K562 (cell line): ENCODE measurements around the gene CAPS. TPM values are rescaled to one million over a fixed set of nuclear protein-coding genes. Genes with fewer than 3 reads are reported as not detected.

Experiments used
- ATAC-seq: fragments of 200-7000 bp; cut with Tn5 transposase; 3 replicates; pipeline ENCODE4 v1.9.1; 2020; ENCODE audit warnings: moderate library complexity
- BruUV-seq: library from RNA; stranded (reverse); fragments of 400-500 nt; replicated peaks from 2 replicates; lab custom pipeline; 2021; lab: Mats Ljungman, UMichigan
- CTCF ChIA-PET: fragments of 300-600 bp; formaldehyde crosslinking; extraction: SDS; loops from one replicate; lab custom pipeline; 2021; ENCODE audit warnings: low intra/inter-chr PET ratio; lab: Yijun Ruan, JAX
- POLR2A ChIA-PET: fragments of 300-600, 350-650 bp; sonication (Branson Sonifier 250); formaldehyde crosslinking; extraction: SDS; loops from one replicate; lab custom pipeline; 2021; ENCODE audit warnings: antibody characterized with exemption, inconsistent platforms; lab: Yijun Ruan, JAX
- DNase-seq, 4 experiments: peaks; one replicate each; pipeline versions ENCODE4 v3.0.0 to v3.0.0-alpha.2; 2011 to 2018; ENCODE audit warnings: low spot score in 3 of 4, mixed read lengths in 3 of 4; ENCODE audit errors: extremely low read depth in 1 of 4
- FAIRE-seq: peaks from 2 replicates; lab custom pipeline; 2011; peaks lifted over from hg19 to GRCh38; lab: Jason Lieb, UNC
- H2AFZ ChIP-seq: 2 replicates; pipeline ENCODE4 v1.6.0; 2011; ENCODE audit warnings: low read depth, low read length, control low read depth, inconsistent platforms
- H3K27ac ChIP-seq: fragments of 200-600 bp; 3 replicates; pipeline ENCODE4 v1.8.0; 2011; ENCODE audit warnings: low read depth, mild to moderate bottlenecking, control low read depth, inconsistent platforms, low read length, moderate library complexity, mixed read lengths; ENCODE audit errors: extremely low read depth
- H3K27me3 ChIP-seq, 2 experiments: fragments of 300-600 bp in 1 of 2; 2 replicates in 1 of 2; 3 replicates in 1 of 2; pipeline versions ENCODE4 v1.6.0 to v1.8.0; 2011; ENCODE audit warnings: inconsistent platforms in 2 of 2, low read length in 2 of 2, mild to moderate bottlenecking in 1 of 2, mixed read lengths in 1 of 2, moderate library complexity in 1 of 2; ENCODE audit not compliant: control insufficient read depth in 2 of 2, insufficient read depth in 2 of 2
- H3K36me3 ChIP-seq: fragments of 300-600 bp; 3 replicates; pipeline ENCODE4 v1.8.0; 2011; ENCODE audit warnings: mild to moderate bottlenecking, low read length, inconsistent platforms; ENCODE audit not compliant: control insufficient read depth, insufficient read depth
- H3K4me1 ChIP-seq, 2 experiments: fragments of 200-600 bp in 1 of 2; replicated peaks in 1 of 2; 2 replicates in 1 of 2; 3 replicates in 1 of 2; pipeline versions ENCODE4 v1.5.1 to v1.8.0; 2011; ENCODE audit warnings: inconsistent platforms in 2 of 2, low read length in 2 of 2, mild to moderate bottlenecking in 1 of 2, mixed read lengths in 1 of 2, moderate library complexity in 1 of 2; ENCODE audit not compliant: control insufficient read depth in 2 of 2, insufficient read depth in 2 of 2
- H3K4me2 ChIP-seq: 2 replicates; pipeline ENCODE4 v1.6.1; 2011; ENCODE audit warnings: low read length, control low read depth, inconsistent platforms, mixed read lengths; ENCODE audit not compliant: insufficient read depth
- H3K4me3 ChIP-seq: fragments of 200-600 bp; sonication (generic), shearing (Covaris generic); 2 replicates; pipeline ENCODE4 v1.5.1; 2016; ENCODE audit warnings: control low read depth, inconsistent platforms
- H3K79me2 ChIP-seq: fragments of 200-600 bp; 3 replicates; pipeline ENCODE4 v1.8.0; 2011; ENCODE audit warnings: low read length, inconsistent platforms; ENCODE audit not compliant: control insufficient read depth, insufficient read depth
- H3K9ac ChIP-seq, 2 experiments: 2 replicates each; pipeline versions ENCODE4 v1.6.0 to v1.6.1; 2011; ENCODE audit warnings: low read depth in 2 of 2, low read length in 2 of 2, control low read depth in 1 of 2, inconsistent platforms in 1 of 2, mild to moderate bottlenecking in 1 of 2, mixed read lengths in 1 of 2; ENCODE audit not compliant: insufficient read depth in 1 of 2
- H3K9me1 ChIP-seq: one replicate; pipeline ENCODE4 v1.6.0; 2011; ENCODE audit warnings: inconsistent platforms, mild to moderate bottlenecking, low read length, moderate library complexity; ENCODE audit not compliant: control insufficient read depth, insufficient read depth
- H3K9me3 ChIP-seq: replicated peaks from 2 replicates; pipeline ENCODE4 v1.5.1; 2011; ENCODE audit warnings: low read depth, low read length, inconsistent platforms; ENCODE audit not compliant: control insufficient read depth, insufficient read depth
- H4K20me1 ChIP-seq: replicated peaks from 2 replicates; pipeline ENCODE4 v1.6.1; 2011; ENCODE audit warnings: low read length, inconsistent platforms, mixed read lengths; ENCODE audit not compliant: control insufficient read depth, insufficient read depth
- BRD9 ChIP-seq: fragments of 450-650 bp; IDR thresholded peaks from 2 replicates; pipeline ENCODE4 v1.6.1; 2018; ENCODE audit warnings: low read depth; ENCODE audit not compliant: partially characterized antibody
- IRF2 ChIP-seq: sonication (generic); formaldehyde crosslinking; IDR thresholded peaks from 2 replicates; pipeline ENCODE4 v1.8.1; 2022; ENCODE audit warnings: mild to moderate bottlenecking, missing genetic modification reagents
- RB1 ChIP-seq: fragments of 450-650 bp; IDR thresholded peaks from 2 replicates; pipeline ENCODE4 v1.6.1; 2017; ENCODE audit warnings: low read depth, mild to moderate bottlenecking
- REST ChIP-seq, 2 experiments: fragments of 450-650 bp; formaldehyde crosslinking in 1 of 2; IDR thresholded peaks; 2 replicates each; pipeline versions ENCODE4 v1.4.0 to v1.6.1; 2014 to 2020; ENCODE audit warnings: mild to moderate bottlenecking in 2 of 2, borderline replicate concordance in 1 of 2, low read depth in 1 of 2
- WGBS: fragments of 100-300 bp; shearing (Covaris generic); methylation state at CpG from one replicate; pipeline ENCODE4 v1.1.6; 2016; ENCODE audit warnings: low coverage, mixed read lengths; ENCODE audit not compliant: insufficient coverage; ENCODE audit errors: missing lambda C conversion rate; 5-methylcytosine and 5-hydroxymethylcytosine counted together
- in situ Hi-C: fragments of 300-500 bp; cut with MboI; formaldehyde crosslinking; loops from 4 replicates; pipeline ENCODE4 v1.15.0; 2018; ENCODE audit warnings: inconsistent platforms, mixed read lengths
- intact Hi-C: fragments of 100-400 bp; cut with micrococcal nuclease; formaldehyde crosslinking; loops from 2 replicates; pipeline ENCODE4 v1.14.2; 2022
- polyA plus RNA-seq, 8 experiments: library from polyadenylated mRNA; depleted of rRNA in 4 of 8; stranded (reverse) in 5 of 8; unstranded in 3 of 8; fragments of >200 nt; fragmentation: Nextera tagmentation in 2 of 8; fragmentation: Illumina TruSeq in 1 of 8; extraction: Ambion mirVana in 2 of 8; extraction: Trizol in 1 of 8; gene quantifications; 2 replicates each; pipeline versions ENCODE4 v1.2.1 to v1.2.3, GENCODE V29; 2011 to 2014; ENCODE audit warnings: inconsistent platforms in 1 of 8, missing spikeins in 1 of 8
- total RNA-seq, 7 experiments: library from RNA; depleted of rRNA in 6 of 7; stranded (reverse); fragments of >200 nt in 6 of 7; fragmentation: Illumina TruSeq in 2 of 7; extraction: Trizol in 2 of 7; gene quantifications; 2 replicates each; pipeline versions ENCODE4 v1.2.1 to v1.2.3, GENCODE V29; 2011 to 2021; ENCODE audit warnings: low replicate concordance in 1 of 7

Gene CAPS
- total and polyA plus RNA-seq, 9 of the 15 experiments (the other 6 are each of a cell fraction or from before 2014, with no cell fraction given) = 0.15 to 4.0 (median 0.91) TPM

GRCh38 chr19:5955636-5955935, 41.5 kb downstream of the CAPS start:
- ATAC-seq = no peak
- Histone ChIP-seq H3K4me1 (peaks cover 46 to 47% of the 10 kb centered on the region in 2 experiments), H4K20me1 (peaks cover 42% of the 10 kb centered on the region), H3K79me2 (peaks cover 99% of the 10 kb centered on the region), H3K9me1 (peaks cover 4% of the 10 kb centered on the region), H3K9me3 (no peaks in the 10 kb centered on the region), H2AFZ (no peak overlapping the region), H3K4me3 (no peak overlapping the region), H3K27me3 (no peaks in the 10 kb centered on the region), H3K36me3 (peaks cover 32% of the 10 kb centered on the region), H3K9ac (peak overlapping the region in 1 of 2 experiments; percentile 36; a peak in 1 of 4 replicates), H3K27ac (peak overlapping the region; percentile 2; the same call in 1 of the 3 replicates), H3K4me2 (no peak overlapping the region; the same call in 1 of the 2 replicates)
- no peak for FAIRE-seq
- CTCF ChIA-PET = no interaction called here
- intact Hi-C loops = no loop called here
- TF ChIP-seq BRD9 = no peak
- no peak for TF ChIP-seq IRF2 (CRISPR knock-in tag)
- TF ChIP-seq REST (IDR thresholded peaks at IDR 0.05; ENCODE audit: borderline replicate concordance) = 0 out of 2 replicates have a peak, but pooled peaks have one; percentile 8
- TF ChIP-seq REST (CRISPR knock-in tag; IDR thresholded peaks at IDR 0.05; ENCODE audit: low read depth) = no peak
- no peak for TF ChIP-seq RB1
- in situ Hi-C loops = no loop called here
- POLR2A ChIA-PET = interaction anchor here (1.0 to 4.7 kb wide), 2 partner anchors 9 to 13 kb away, joined by 3 to 41 read pairs; no protein-coding TSS in a partner anchor
- no peak for DNase-seq
- BruUV-seq = no TSS peak
- 57% methylated on average over 3 of the region's 3 CpGs for WGBS
